Sigmoid colon (tissue), 7 donors: ENCODE results near the gene ISOC2. TPM values are rescaled to one million over a fixed set of nuclear protein-coding genes. Genes with fewer than 3 reads are reported as not detected.

Experiments
- DNase-seq: peaks from one replicate; pipeline ENCODE4 v3.0.0-alpha.2; 2019
- H3K27ac ChIP-seq, 4 donors: fragments of 200-600 bp; sonication (generic); one replicate each; pipeline ENCODE4 v1.5.1; 2016 to 2019; ENCODE audit warnings: mild to moderate bottlenecking in 1 of 4
- H3K27me3 ChIP-seq, 3 donors: fragments of 200-600 bp; sonication (generic); one replicate each; pipeline ENCODE4 v1.5.1; 2019; ENCODE audit warnings: mild to moderate bottlenecking in 1 of 3
- H3K36me3 ChIP-seq, 4 donors: fragments of 200-600 bp; sonication (generic); one replicate each; pipeline ENCODE4 v1.5.1; 2016 to 2019
- H3K4me1 ChIP-seq, 4 donors: fragments of 200-600 bp; sonication (generic); one replicate each; pipeline ENCODE4 v1.5.1; 2017 to 2019
- H3K4me3 ChIP-seq, 4 donors: fragments of 200-600 bp; sonication (generic); one replicate each; pipeline ENCODE4 v1.5.1; 2017 to 2019; ENCODE audit warnings: mild to moderate bottlenecking in 2 of 4, moderate library complexity in 1 of 4
- H3K9me3 ChIP-seq, 4 donors: fragments of 200-600 bp in 3 of 4; sonication (generic) in 3 of 4; one replicate each; pipeline versions ENCODE4 v1.5.1 to v1.6.1; 2013 to 2019
- EP300 ChIP-seq, 4 donors: sonication (generic); formaldehyde crosslinking; IDR thresholded peaks; one replicate each; pipeline ENCODE4 v1.6.1; 2017; ENCODE audit warnings: antibody characterized with exemption in 4 of 4
- POLR2A ChIP-seq, 2 donors: fragments of 450-650 bp; IDR thresholded peaks; one replicate each; pipeline ENCODE4 v1.6.1; 2016; ENCODE audit warnings: antibody characterized with exemption in 2 of 2, mild to moderate bottlenecking in 2 of 2, moderate library complexity in 2 of 2
- POLR2AphosphoS5 ChIP-seq, 4 donors: sonication (generic); formaldehyde crosslinking; IDR thresholded peaks; one replicate each; pipeline ENCODE4 v1.6.1; 2017; ENCODE audit warnings: antibody characterized with exemption in 4 of 4
- WGBS, 2 donors: extraction: QIAGEN DNeasy Blood & Tissue Kit; methylation state at CpG; one replicate each; pipeline ENCODE4 v1.1.7; 2013; 5-methylcytosine and 5-hydroxymethylcytosine counted together
- intact Hi-C: fragments of 100-400 bp; cut with DNase I; formaldehyde crosslinking; loops from one replicate; pipeline ENCODE4 v1.15.1; 2023
- polyA plus RNA-seq, 3 donors: library from polyadenylated mRNA; stranded (reverse); fragments of 200-250 nt; gene quantifications; one replicate each; pipeline ENCODE4 v1.2.3, GENCODE V29; 2013
- total RNA-seq, 4 donors: library from RNA; depleted of rRNA; stranded (reverse); fragments of >200 nt; gene quantifications; one replicate each; pipeline ENCODE4 v1.1.0, GENCODE V29; 2016
- TF ChIP-seq, protein P1 (sequence below), 4 experiments: fragments of 450-650 bp in 3 of 4; fragments of 200-600 bp in 1 of 4; IDR thresholded peaks; one replicate each; pipeline ENCODE4 v1.5.1; 2016 to 2019; ENCODE audit warnings: antibody characterized with exemption in 4 of 4, mild to moderate bottlenecking in 3 of 4, moderate library complexity in 2 of 4
- donor health status: healthy with polysubstance abuse.
- donor health status: Bipolar disorder and iron deficiency.
- donor health status: healthy.

The ISOC2 gene
- total and polyA plus RNA-seq, 7 donors, result 90.3 to 173 (median 114) TPM

DNA sequence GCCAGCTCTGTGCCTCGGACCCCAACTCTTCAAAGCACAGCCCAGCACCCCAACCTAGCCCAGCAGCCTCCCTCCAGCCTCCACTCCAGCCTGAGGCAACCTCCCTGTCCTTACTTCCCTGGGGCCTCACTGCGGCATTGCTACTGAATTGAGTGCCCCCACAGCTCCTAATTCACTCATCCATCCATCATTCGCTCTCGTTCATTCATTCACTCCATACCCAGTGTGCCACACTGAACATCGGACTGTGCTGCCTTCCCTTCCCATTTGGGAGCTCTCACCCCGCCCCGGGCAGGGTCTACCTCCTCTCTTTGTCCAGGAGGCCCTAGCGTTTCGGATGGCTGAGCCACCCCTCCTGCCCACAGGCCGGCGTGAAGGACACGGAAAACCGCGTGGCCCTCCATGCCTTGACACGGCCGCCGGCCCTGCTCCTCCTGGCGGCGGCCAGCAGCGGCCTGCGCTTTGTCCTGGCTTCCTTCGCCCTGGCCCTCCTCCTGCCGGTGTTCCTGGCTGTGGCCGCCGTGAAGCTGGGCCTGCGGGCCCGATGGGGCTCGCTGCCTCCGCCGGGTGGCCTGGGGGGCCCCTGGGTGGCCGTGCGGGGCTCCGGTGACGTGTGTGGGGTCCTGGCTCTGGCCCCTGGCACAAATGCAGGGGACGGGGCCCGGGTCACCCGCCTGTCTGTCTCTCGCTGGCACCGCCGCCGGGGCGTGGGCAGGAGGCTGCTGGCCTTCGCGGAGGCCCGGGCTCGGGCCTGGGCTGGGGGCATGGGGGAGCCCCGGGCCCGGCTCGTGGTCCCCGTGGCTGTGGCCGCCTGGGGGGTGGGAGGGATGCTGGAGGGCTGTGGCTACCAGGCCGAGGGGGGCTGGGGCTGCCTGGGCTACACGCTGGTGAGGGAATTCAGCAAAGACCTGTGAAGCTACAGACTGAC, 24.9 kb upstream of the ISOC2 start:
- DNase-seq, result peak; percentile 82
- no peaks in the 10 kb centered on the region for H3K27me3 ChIP-seq
- 71 to 84% methylated on average over 53 of the region's 53 CpGs for WGBS, 2 donors
- H3K9me3 ChIP-seq, result no peaks in the 10 kb centered on the region
- H3K4me1 ChIP-seq, result peaks cover 0 to 74% (median 73%) of the 10 kb centered on the region in 4 donors
- H3K27ac ChIP-seq, result peak overlapping the region; percentile 94 to 99 (median 96)
- H3K36me3 ChIP-seq, result peaks cover 0 to 22% (median 14%) of the 10 kb centered on the region in 4 donors
- TF ChIP-seq, protein P1, sequence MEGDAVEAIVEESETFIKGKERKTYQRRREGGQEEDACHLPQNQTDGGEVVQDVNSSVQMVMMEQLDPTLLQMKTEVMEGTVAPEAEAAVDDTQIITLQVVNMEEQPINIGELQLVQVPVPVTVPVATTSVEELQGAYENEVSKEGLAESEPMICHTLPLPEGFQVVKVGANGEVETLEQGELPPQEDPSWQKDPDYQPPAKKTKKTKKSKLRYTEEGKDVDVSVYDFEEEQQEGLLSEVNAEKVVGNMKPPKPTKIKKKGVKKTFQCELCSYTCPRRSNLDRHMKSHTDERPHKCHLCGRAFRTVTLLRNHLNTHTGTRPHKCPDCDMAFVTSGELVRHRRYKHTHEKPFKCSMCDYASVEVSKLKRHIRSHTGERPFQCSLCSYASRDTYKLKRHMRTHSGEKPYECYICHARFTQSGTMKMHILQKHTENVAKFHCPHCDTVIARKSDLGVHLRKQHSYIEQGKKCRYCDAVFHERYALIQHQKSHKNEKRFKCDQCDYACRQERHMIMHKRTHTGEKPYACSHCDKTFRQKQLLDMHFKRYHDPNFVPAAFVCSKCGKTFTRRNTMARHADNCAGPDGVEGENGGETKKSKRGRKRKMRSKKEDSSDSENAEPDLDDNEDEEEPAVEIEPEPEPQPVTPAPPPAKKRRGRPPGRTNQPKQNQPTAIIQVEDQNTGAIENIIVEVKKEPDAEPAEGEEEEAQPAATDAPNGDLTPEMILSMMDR (IDR thresholded peaks at IDR 0.05), result peak in 3 of 4 experiments; percentile 13 to 37 (median 35)
- TF ChIP-seq POLR2A (IDR thresholded peaks at IDR 0.05), result no peak
- TF ChIP-seq EP300 (IDR thresholded peaks at IDR 0.05), result no peak
- TF ChIP-seq POLR2AphosphoS5 (IDR thresholded peaks at IDR 0.05), result peak in 2 of 4 donors; percentile 26 to 33
- intact Hi-C loops, result no loop called here
- H3K4me3 ChIP-seq, result peak overlapping the region in 3 of 4 donors; percentile 7 to 30 (median 14)

DNA sequence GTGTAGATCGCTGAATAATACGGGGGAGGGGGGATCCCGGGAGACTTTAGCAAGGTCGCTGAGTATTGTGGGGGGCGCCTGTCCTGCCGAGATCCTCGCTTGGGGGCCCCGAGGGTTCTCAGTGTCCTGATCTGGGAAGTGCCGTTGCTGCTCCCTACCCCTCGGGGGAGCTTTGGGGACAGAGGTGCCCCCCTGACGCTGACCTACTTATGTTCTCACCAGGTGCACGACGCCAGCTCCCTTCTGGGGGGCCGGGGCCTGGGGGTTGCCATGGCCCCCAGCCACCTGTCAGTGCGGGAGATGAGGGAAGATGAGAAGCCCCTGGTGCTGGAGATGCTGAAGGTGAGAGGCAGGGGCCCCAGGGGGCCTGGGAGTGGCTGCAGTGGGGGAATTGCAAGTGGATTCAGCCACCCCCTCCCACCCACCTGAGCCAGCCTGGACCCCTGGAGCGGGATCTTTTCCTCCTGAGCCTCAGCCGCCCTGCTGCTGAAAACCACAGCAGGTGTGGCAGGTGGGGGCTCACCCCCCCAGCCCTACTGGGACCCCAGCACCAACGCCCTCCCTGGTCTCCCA, 24.1 kb upstream of the ISOC2 start:
- Histone ChIP-seq H3K27me3 (no peaks in the 10 kb centered on the region), H3K4me3 (peak overlapping the region; percentile 43 to 65 (median 58)), H3K9me3 (no peaks in the 10 kb centered on the region), H3K4me1 (peaks cover 0 to 66% (median 65%) of the 10 kb centered on the region in 4 donors), H3K36me3 (peaks cover 0 to 24% (median 14%) of the 10 kb centered on the region in 4 donors), H3K27ac (peak overlapping the region; percentile 94 to 99 (median 96))
- intact Hi-C loops, result no loop called here
- TF ChIP-seq EP300 (IDR thresholded peaks at IDR 0.05) (no peak), POLR2AphosphoS5 (IDR thresholded peaks at IDR 0.05) (no peak), POLR2A (IDR thresholded peaks at IDR 0.05) (no peak)
- TF ChIP-seq, protein P1 (IDR thresholded peaks at IDR 0.05), result no peak
- peak; percentile 73 for DNase-seq
- WGBS, 2 donors, result 28 to 29% methylated on average over 18 of the region's 18 CpGs

DNA sequence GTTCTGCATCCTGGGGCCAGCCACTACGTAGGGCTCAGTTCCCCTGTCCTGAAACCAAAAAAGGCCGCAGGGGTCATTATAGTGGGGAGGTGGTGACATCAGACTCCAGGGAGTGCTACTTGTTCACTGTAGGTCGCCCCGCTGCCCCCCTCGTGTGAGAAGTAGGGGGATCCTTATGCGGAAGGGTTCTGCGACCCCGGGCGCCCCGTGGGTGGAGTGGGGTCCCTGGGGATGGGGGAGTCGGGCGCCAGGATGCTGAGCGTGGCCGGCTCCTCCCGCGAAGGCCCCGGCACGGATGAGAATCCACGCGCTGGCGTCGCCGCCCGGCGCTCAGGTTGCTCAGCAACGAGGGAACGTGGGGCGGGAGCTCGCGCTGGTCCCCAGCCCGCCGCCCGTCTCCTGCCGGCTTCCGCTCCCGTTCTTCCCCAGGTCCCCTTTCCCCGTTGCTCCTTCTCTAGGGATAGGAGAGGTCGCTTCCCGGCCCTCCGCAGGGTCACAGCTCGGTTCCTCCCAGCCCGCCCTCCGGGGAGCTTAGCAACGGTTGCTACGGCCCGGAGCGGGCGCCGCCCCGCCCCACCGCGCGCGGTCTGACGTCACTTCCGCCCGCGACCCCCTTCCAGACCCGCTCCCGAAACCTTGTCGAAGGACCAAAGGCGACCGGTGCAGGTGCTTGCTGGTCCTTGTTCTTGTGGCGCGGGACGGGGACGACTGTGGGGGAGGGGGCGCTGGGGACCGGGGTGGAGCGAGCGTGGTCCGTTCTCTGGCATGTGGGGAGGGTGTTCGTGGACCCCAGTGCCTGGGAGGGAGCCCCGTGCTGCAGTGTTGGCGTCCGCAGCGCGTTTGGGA, 23.4 kb upstream of the ISOC2 start, which contains the start of gene NAT14:
Gene NAT14, plus strand, starts transcription at position 596 of the 846 bp plus-strand sequence. CDS start 521 bp downstream, outside the sequence.
- intact Hi-C loops, result no loop called here
- WGBS, 2 donors, result 1 to 2% methylated on average over 78 of the region's 78 CpGs
- Histone ChIP-seq H3K4me1 (peaks cover 0 to 59% (median 58%) of the 10 kb centered on the region in 4 donors), H3K27me3 (no peaks in the 10 kb centered on the region), H3K27ac (peak within 1 kb of the TSS; percentile 94 to 99 (median 96)), H3K4me3 (peak within 1 kb of the TSS; percentile 43 to 65 (median 58)), H3K9me3 (no peaks in the 10 kb centered on the region), H3K36me3 (peaks cover 0 to 24% (median 14%) of the 10 kb centered on the region in 4 donors)
- peak; percentile 82 for DNase-seq
- TF ChIP-seq POLR2AphosphoS5 (IDR thresholded peaks at IDR 0.05), result peak in 2 of 4 donors; percentile 50 to 61
- TF ChIP-seq POLR2A (IDR thresholded peaks at IDR 0.05), result no peak
- TF ChIP-seq, protein P1 (IDR thresholded peaks at IDR 0.05), result no peak
- TF ChIP-seq EP300 (IDR thresholded peaks at IDR 0.05), result no peak
